Breast epithelium (tissue), 3 donors: ENCODE measurements around the gene GFOD1.

Experiments
- POLR2A ChIP-seq: fragments of 450-650 bp; IDR thresholded peaks from one replicate; pipeline ENCODE4 v1.6.1; 2016; ENCODE audit warnings: antibody characterized with exemption, mild to moderate bottlenecking, moderate library complexity
- POLR2AphosphoS5 ChIP-seq, 3 donors: sonication (generic); formaldehyde crosslinking; IDR thresholded peaks; one replicate each; pipeline ENCODE4 v1.6.1; 2017; ENCODE audit warnings: antibody characterized with exemption in 3 of 3
- TF ChIP-seq, protein P1 (sequence below), 3 donors: fragments of 450-650 bp; IDR thresholded peaks; one replicate each; pipeline ENCODE4 v1.5.1; 2016 to 2017; ENCODE audit warnings: antibody characterized with exemption in 3 of 3, mild to moderate bottlenecking in 3 of 3, moderate library complexity in 3 of 3

DNA sequence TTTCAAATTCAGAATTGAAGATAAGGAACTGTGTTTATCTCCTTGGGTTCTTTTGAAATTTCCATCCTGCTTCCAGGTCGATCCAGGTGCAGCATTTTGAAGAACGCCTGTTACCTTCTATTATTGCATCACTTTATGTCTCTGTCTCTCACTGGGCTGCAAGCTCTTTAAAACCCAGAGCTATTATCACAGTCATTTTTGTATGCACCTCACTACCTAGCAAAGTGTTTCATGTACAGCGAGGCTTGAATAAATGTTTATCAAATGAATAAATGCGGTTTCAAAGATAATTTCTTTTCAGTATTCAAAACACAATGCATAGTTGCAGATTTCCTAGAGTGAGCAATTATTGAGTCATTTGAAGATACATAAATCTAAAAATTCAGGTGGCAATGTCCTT, 34.2 kb downstream of the GFOD1 start:
- TF ChIP-seq, protein P1, sequence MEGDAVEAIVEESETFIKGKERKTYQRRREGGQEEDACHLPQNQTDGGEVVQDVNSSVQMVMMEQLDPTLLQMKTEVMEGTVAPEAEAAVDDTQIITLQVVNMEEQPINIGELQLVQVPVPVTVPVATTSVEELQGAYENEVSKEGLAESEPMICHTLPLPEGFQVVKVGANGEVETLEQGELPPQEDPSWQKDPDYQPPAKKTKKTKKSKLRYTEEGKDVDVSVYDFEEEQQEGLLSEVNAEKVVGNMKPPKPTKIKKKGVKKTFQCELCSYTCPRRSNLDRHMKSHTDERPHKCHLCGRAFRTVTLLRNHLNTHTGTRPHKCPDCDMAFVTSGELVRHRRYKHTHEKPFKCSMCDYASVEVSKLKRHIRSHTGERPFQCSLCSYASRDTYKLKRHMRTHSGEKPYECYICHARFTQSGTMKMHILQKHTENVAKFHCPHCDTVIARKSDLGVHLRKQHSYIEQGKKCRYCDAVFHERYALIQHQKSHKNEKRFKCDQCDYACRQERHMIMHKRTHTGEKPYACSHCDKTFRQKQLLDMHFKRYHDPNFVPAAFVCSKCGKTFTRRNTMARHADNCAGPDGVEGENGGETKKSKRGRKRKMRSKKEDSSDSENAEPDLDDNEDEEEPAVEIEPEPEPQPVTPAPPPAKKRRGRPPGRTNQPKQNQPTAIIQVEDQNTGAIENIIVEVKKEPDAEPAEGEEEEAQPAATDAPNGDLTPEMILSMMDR (IDR thresholded peaks at IDR 0.05): no peak
- TF ChIP-seq POLR2A (no peak), POLR2AphosphoS5 (IDR thresholded peaks at IDR 0.05) (no peak)
